K562 (cell line): ENCODE data around the gene FGF2. TPM values are rescaled to one million over a fixed set of nuclear protein-coding genes. Genes with fewer than 3 reads are reported as not detected.

Experiments used
- HNRNPUL1 ChIP-seq: fragments of 200-400 bp; formaldehyde crosslinking; IDR thresholded peaks from 2 replicates; pipeline ENCODE4 v1.6.1; 2017; ENCODE audit warnings: low read length
- polyA plus RNA-seq, 8 experiments: library from polyadenylated mRNA; depleted of rRNA in 4 of 8; stranded (reverse) in 5 of 8; unstranded in 3 of 8; fragments of >200 nt; fragmentation: Nextera tagmentation in 2 of 8; fragmentation: Illumina TruSeq in 1 of 8; extraction: Ambion mirVana in 2 of 8; extraction: Trizol in 1 of 8; gene quantifications; 2 replicates each; pipeline versions ENCODE4 v1.2.1 to v1.2.3, GENCODE V29; 2011 to 2014; ENCODE audit warnings: inconsistent platforms in 1 of 8, missing spikeins in 1 of 8
- total RNA-seq, 7 experiments: library from RNA; depleted of rRNA in 6 of 7; stranded (reverse); fragments of >200 nt in 6 of 7; fragmentation: Illumina TruSeq in 2 of 7; extraction: Trizol in 2 of 7; gene quantifications; 2 replicates each; pipeline versions ENCODE4 v1.2.1 to v1.2.3, GENCODE V29; 2011 to 2021; ENCODE audit warnings: low replicate concordance in 1 of 7
- TF ChIP-seq, protein P1 (sequence below), 2 experiments: fragments of 450-650 bp; formaldehyde crosslinking in 1 of 2; IDR thresholded peaks; 2 replicates each; pipeline versions ENCODE4 v1.4.0 to v1.6.1; 2014 to 2020; ENCODE audit warnings: mild to moderate bottlenecking in 2 of 2, borderline replicate concordance in 1 of 2, low read depth in 1 of 2
- TF ChIP-seq, protein P2 (sequence below): fragments of 450-650 bp; formaldehyde crosslinking; IDR thresholded peaks from 2 replicates; pipeline ENCODE4 v1.4.0; 2020; ENCODE audit warnings: mild to moderate bottlenecking, moderate library complexity

The FGF2 gene
- total and polyA plus RNA-seq, 9 of the 15 experiments (the other 6 are each of a cell fraction or from before 2014, with no cell fraction given), result 2.5 to 19.4 (median 9.2) TPM

DNA sequence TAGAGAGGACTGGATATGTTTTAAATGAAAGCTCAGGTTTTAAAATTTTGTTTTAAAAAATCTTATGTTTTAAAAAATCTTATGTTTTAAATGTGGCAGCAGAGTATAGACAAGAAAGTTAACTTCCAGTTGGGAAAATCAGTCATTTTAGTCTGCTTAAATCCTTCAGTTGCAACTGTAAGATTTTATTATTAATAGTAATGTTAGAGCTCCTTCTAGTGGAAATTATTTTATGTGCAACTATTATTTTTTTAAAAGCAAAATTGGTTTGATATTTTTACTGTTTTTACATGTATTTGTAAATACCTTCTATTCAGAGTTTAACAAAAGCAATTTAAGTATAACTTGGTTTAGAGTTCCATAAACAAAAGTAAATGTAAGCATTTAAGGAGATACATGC is 104.2 kb downstream of the FGF2 start (continued):
- TF ChIP-seq, protein P1, sequence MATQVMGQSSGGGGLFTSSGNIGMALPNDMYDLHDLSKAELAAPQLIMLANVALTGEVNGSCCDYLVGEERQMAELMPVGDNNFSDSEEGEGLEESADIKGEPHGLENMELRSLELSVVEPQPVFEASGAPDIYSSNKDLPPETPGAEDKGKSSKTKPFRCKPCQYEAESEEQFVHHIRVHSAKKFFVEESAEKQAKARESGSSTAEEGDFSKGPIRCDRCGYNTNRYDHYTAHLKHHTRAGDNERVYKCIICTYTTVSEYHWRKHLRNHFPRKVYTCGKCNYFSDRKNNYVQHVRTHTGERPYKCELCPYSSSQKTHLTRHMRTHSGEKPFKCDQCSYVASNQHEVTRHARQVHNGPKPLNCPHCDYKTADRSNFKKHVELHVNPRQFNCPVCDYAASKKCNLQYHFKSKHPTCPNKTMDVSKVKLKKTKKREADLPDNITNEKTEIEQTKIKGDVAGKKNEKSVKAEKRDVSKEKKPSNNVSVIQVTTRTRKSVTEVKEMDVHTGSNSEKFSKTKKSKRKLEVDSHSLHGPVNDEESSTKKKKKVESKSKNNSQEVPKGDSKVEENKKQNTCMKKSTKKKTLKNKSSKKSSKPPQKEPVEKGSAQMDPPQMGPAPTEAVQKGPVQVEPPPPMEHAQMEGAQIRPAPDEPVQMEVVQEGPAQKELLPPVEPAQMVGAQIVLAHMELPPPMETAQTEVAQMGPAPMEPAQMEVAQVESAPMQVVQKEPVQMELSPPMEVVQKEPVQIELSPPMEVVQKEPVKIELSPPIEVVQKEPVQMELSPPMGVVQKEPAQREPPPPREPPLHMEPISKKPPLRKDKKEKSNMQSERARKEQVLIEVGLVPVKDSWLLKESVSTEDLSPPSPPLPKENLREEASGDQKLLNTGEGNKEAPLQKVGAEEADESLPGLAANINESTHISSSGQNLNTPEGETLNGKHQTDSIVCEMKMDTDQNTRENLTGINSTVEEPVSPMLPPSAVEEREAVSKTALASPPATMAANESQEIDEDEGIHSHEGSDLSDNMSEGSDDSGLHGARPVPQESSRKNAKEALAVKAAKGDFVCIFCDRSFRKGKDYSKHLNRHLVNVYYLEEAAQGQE (IDR thresholded peaks at IDR 0.05; ENCODE audit: borderline replicate concordance), result peak; percentile 26; the same call in 1 of the 2 replicates
- TF ChIP-seq, protein P1 (CRISPR knock-in tag; IDR thresholded peaks at IDR 0.05; ENCODE audit: low read depth), result no peak
- TF ChIP-seq, protein P2, sequence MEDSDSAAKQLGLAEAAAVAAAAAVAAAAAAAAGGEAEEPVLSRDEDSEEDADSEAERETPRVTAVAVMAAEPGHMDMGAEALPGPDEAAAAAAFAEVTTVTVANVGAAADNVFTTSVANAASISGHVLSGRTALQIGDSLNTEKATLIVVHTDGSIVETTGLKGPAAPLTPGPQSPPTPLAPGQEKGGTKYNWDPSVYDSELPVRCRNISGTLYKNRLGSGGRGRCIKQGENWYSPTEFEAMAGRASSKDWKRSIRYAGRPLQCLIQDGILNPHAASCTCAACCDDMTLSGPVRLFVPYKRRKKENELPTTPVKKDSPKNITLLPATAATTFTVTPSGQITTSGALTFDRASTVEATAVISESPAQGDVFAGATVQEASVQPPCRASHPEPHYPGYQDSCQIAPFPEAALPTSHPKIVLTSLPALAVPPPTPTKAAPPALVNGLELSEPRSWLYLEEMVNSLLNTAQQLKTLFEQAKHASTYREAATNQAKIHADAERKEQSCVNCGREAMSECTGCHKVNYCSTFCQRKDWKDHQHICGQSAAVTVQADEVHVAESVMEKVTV (CRISPR knock-in tag), result peak; percentile 68
- no peak for TF ChIP-seq HNRNPUL1
